ENCODE measurements around the gene HOXC4.

Gene HOXC4

GRCh38 chr12:54046809-54047159, 6.9 kb upstream of the HOXC4 start:
- TF ChIP-seq, protein P1, sequence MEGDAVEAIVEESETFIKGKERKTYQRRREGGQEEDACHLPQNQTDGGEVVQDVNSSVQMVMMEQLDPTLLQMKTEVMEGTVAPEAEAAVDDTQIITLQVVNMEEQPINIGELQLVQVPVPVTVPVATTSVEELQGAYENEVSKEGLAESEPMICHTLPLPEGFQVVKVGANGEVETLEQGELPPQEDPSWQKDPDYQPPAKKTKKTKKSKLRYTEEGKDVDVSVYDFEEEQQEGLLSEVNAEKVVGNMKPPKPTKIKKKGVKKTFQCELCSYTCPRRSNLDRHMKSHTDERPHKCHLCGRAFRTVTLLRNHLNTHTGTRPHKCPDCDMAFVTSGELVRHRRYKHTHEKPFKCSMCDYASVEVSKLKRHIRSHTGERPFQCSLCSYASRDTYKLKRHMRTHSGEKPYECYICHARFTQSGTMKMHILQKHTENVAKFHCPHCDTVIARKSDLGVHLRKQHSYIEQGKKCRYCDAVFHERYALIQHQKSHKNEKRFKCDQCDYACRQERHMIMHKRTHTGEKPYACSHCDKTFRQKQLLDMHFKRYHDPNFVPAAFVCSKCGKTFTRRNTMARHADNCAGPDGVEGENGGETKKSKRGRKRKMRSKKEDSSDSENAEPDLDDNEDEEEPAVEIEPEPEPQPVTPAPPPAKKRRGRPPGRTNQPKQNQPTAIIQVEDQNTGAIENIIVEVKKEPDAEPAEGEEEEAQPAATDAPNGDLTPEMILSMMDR (IDR thresholded peaks at IDR 0.05; ENCODE audit: insufficient read depth, low read length, missing control alignments): no peak
- CTCF ChIA-PET: interaction anchor here (1.0 kb wide), 1 partner anchor 13 kb away, joined by 3 read pairs; no protein-coding TSS in a partner anchor
- no peak overlapping the region for H3K4me3 ChIP-seq (ENCODE audit: low read depth, low read length)
- no peak for DNase-seq (ENCODE audit: low read depth, low spot score)
- POLR2A ChIA-PET: no interaction called here

GRCh38 chr12:54047160-54047963, 6.3 kb upstream of the HOXC4 start:
- DNase-seq (ENCODE audit: low read depth, low spot score): no peak
- TF ChIP-seq, protein P1 (IDR thresholded peaks at IDR 0.05; ENCODE audit: insufficient read depth, low read length, missing control alignments): no peak
- ChIA-PET POLR2A (no interaction called here), CTCF (interaction anchor here (1.0 to 1.5 kb wide), 2 partner anchors 12 to 15 kb away, joined by 3 to 5 read pairs; no protein-coding TSS in a partner anchor)
- no peak overlapping the region for H3K4me3 ChIP-seq (ENCODE audit: low read depth, low read length)

GRCh38 chr12:54047964-54048303, 5.7 kb upstream of the HOXC4 start:
- no peak for DNase-seq (ENCODE audit: low read depth, low spot score)
- no peak overlapping the region; the same call in 1 of the 2 replicates for H3K4me3 ChIP-seq (ENCODE audit: low read depth, low read length)
- ChIA-PET CTCF (interaction anchor here (1.5 kb wide), 1 partner anchor 16 kb away, joined by 5 read pairs; no protein-coding TSS in a partner anchor), POLR2A (no interaction called here)
- TF ChIP-seq, protein P1 (IDR thresholded peaks at IDR 0.05; ENCODE audit: insufficient read depth, low read length, missing control alignments): no peak

- H3K4me3 ChIP-seq (ENCODE audit: low read depth, low read length): no peak overlapping the region
- ChIA-PET CTCF (interaction anchor here (1.5 kb wide), 1 partner anchor 16 kb away, joined by 5 read pairs; no protein-coding TSS in a partner anchor), POLR2A (no interaction called here)
- TF ChIP-seq, protein P1 (IDR thresholded peaks at IDR 0.05; ENCODE audit: insufficient read depth, low read length, missing control alignments): no peak
- no peak for DNase-seq (ENCODE audit: low read depth, low spot score)
These were observed 5.1 kb upstream of the HOXC4 start for GRCh38 chr12:54048406-54049093.

DNA sequence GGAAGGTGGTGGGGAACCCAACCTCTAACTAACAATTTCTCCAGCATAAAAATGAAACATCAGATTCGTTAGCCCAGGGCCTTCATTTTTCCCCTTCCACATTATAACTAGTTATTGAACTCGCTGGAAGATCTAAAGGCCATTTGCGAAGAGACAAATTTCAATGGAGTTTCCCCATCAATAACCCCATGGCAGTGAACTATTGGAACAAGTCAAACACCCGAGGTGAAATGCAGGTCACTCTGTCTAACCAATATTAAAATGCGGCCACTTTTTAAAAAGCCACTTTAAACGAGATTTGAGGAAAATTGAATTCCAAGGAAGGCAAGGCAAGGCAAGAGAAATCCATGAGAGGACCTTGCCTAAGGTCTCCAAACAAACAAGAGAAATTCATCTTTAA, 4.5 kb upstream of the HOXC4 start:
- ChIA-PET POLR2A (no interaction called here), CTCF (interaction anchor here (1.5 kb wide), 1 partner anchor 17 kb away, joined by 5 read pairs; no protein-coding TSS in a partner anchor)
- DNase-seq (ENCODE audit: low read depth, low spot score): no peak
- TF ChIP-seq, protein P1 (IDR thresholded peaks at IDR 0.05; ENCODE audit: insufficient read depth, low read length, missing control alignments): no peak
- H3K4me3 ChIP-seq (ENCODE audit: low read depth, low read length): no peak overlapping the region

GRCh38 chr12:54050482-54050810, 3.2 kb upstream of the HOXC4 start:
- H3K4me3 ChIP-seq (ENCODE audit: low read depth, low read length): no peak overlapping the region
- CTCF ChIA-PET: interaction anchor here (0.8 to 2.8 kb wide), 10 partner anchors 8 to 164 kb away, joined by 3 to 12 read pairs (median 6); partner anchors contain the start of gene HOXC5
- POLR2A ChIA-PET: interaction anchor here (0.7 kb wide), 1 partner anchor 141 kb away, joined by 3 read pairs; no protein-coding TSS in a partner anchor
- DNase-seq (ENCODE audit: low read depth, low spot score): no peak
- TF ChIP-seq, protein P1 (IDR thresholded peaks at IDR 0.05; ENCODE audit: insufficient read depth, low read length, missing control alignments): no peak

All from AG04449 (cell line).